HUES64 (cell line): ENCODE data around the gene TEX14.
"Not testable (repeated sequence)": the region's sequence is repeated elsewhere in the genome, so short reads cannot be mapped to it uniquely, and the experiment has no call there.

Experiments used
- H3K27ac ChIP-seq: 2 replicates; pipeline ENCODE4 v1.7.0; 2013; ENCODE audit warnings: low read depth, low read length, inconsistent platforms
- H3K27me3 ChIP-seq: 2 replicates; pipeline ENCODE4 v1.6.1; 2013; ENCODE audit warnings: mild to moderate bottlenecking, low read length; ENCODE audit not compliant: insufficient read depth
- H3K36me3 ChIP-seq: 2 replicates; pipeline ENCODE4 v1.6.1; 2013; ENCODE audit warnings: mild to moderate bottlenecking, low read length; ENCODE audit not compliant: insufficient read depth
- H3K4me1 ChIP-seq: 2 replicates; pipeline ENCODE4 v1.6.1; 2013; ENCODE audit warnings: mild to moderate bottlenecking, low read length, moderate library complexity; ENCODE audit not compliant: insufficient read depth
- H3K4me3 ChIP-seq: 2 replicates; pipeline ENCODE4 v1.5.1; 2013; ENCODE audit warnings: mild to moderate bottlenecking, low read length, moderate library complexity
- H3K9ac ChIP-seq: 2 replicates; pipeline ENCODE4 v1.6.1; 2013; ENCODE audit warnings: mild to moderate bottlenecking, low read depth, low read length
- H3K9me3 ChIP-seq: 2 replicates; pipeline ENCODE4 v1.6.1; 2013; ENCODE audit warnings: low read depth, low read length; ENCODE audit not compliant: insufficient read depth
- WGBS: fragments of 150-250, 120-280 bp; methylation state at CpG from one replicate; pipeline ENCODE4 v1.1.7; 2013; ENCODE audit warnings: missing lambda C conversion rate; 5-methylcytosine and 5-hydroxymethylcytosine counted together

Gene TEX14

GRCh38 chr17:58666858-58667267 is 25.0 kb downstream of the TEX14 start:
- 0 out of 2 replicates have a peak, but pooled peaks cover 4% of the 10 kb centered on the region for H3K4me1 ChIP-seq
- H3K4me3 ChIP-seq: no peak overlapping the region
- no peaks in the 10 kb centered on the region for H3K27me3 ChIP-seq
- H3K9me3 ChIP-seq: no peaks in the 10 kb centered on the region
- H3K9ac ChIP-seq: no peak overlapping the region
- no peaks in the 10 kb centered on the region for H3K36me3 ChIP-seq
- 93% methylated on average over 19 of the region's 19 CpGs for WGBS
- H3K27ac ChIP-seq: no peak overlapping the region

- H3K9me3 ChIP-seq: no peaks in the 10 kb centered on the region
- 96% methylated on average over 25 of the region's 25 CpGs for WGBS
- H3K4me1 ChIP-seq: 0 out of 2 replicates have a peak, but pooled peaks cover 4% of the 10 kb centered on the region
- H3K36me3 ChIP-seq: no peaks in the 10 kb centered on the region
- H3K27ac ChIP-seq: no peak overlapping the region
- H3K9ac ChIP-seq: no peak overlapping the region
- no peak overlapping the region for H3K4me3 ChIP-seq
- H3K27me3 ChIP-seq: no peaks in the 10 kb centered on the region
Measured at GRCh38 chr17:58665946-58666857, 25.6 kb downstream of the TEX14 start.

DNA sequence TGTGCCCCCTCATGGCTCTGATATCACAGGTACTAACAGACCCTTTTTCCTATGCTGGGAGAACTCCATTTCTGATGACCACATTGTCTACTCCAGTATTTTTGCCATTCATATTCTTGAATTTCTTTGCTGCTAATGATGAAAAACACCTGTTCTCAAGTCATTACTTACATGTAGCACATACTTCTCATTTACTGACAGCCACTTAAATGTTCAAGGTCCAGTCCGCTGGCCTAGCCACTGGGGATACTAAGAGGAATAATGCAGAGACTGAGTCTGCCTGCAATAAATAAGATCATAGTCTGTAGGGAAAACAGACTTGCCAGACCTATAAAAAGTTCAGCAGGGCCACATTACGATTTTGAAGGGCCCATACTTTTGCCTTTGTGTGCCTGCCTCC is 27.5 kb downstream of the TEX14 start:
- no peaks in the 10 kb centered on the region for H3K27me3 ChIP-seq
- H3K36me3 ChIP-seq: no peaks in the 10 kb centered on the region
- WGBS: 97% methylated on average over 2 of the region's 2 CpGs
- no peak overlapping the region for H3K27ac ChIP-seq
- no peaks in the 10 kb centered on the region for H3K9me3 ChIP-seq
- 0 out of 2 replicates have a peak, but pooled peaks cover 4% of the 10 kb centered on the region for H3K4me1 ChIP-seq
- H3K9ac ChIP-seq: no peak overlapping the region
- H3K4me3 ChIP-seq: no peak overlapping the region

- Histone ChIP-seq H3K9ac (no peak overlapping the region), H3K36me3 (no peaks in the 10 kb centered on the region), H3K9me3 (no peaks in the 10 kb centered on the region), H3K4me3 (no peak overlapping the region), H3K27ac (no peak overlapping the region), H3K27me3 (no peaks in the 10 kb centered on the region), H3K4me1 (0 out of 2 replicates have a peak, but pooled peaks cover 6% of the 10 kb centered on the region)
- 94% methylated on average over 26 of the region's 26 CpGs for WGBS
Measured at GRCh38 chr17:58661499-58661898, 30.3 kb downstream of the TEX14 start.

GRCh38 chr17:58660621-58661020 is 31.2 kb downstream of the TEX14 start:
- no peak overlapping the region for H3K4me3 ChIP-seq
- no peak overlapping the region for H3K9ac ChIP-seq
- H3K9me3 ChIP-seq: no peaks in the 10 kb centered on the region
- WGBS: 86% methylated on average over 4 of the region's 4 CpGs
- H3K4me1 ChIP-seq: 0 out of 2 replicates have a peak, but pooled peaks cover 6% of the 10 kb centered on the region
- no peaks in the 10 kb centered on the region for H3K36me3 ChIP-seq
- H3K27me3 ChIP-seq: no peaks in the 10 kb centered on the region
- H3K27ac ChIP-seq: no peak overlapping the region

DNA sequence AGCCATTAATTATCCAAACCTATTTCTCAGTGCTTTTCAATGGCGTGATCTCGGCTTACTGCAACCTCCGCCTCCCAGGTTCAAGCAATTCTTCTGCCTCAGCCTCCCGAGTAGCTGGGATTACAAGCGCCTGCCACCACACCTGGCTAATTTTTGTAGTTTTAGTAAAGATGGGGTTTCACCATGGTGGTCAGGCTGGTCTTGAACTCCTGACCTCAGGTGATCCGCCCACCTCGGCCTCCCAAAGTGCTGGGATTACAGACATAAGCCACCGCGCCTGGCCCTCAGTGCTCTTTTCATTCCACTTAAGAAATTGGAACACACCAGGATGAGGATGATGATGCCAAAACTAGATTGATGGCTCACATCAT is 32.1 kb downstream of the TEX14 start:
- not testable (repeated sequence) for H3K9me3 ChIP-seq, H3K27ac ChIP-seq, H3K4me1 ChIP-seq, H3K27me3 ChIP-seq, H3K36me3 ChIP-seq
- 65% methylated on average over 9 of the region's 9 CpGs for WGBS
- Histone ChIP-seq H3K9ac (peak overlapping the region; percentile 92; the same call in 1 of the 2 replicates), H3K4me3 (peak overlapping the region; percentile 53)

GRCh38 chr17:58658804-58659713 is 32.8 kb downstream of the TEX14 start:
- Histone ChIP-seq H3K9me3 (no peaks in the 10 kb centered on the region), H3K36me3 (no peaks in the 10 kb centered on the region), H3K4me3 (peak overlapping the region; percentile 53), H3K27me3 (no peaks in the 10 kb centered on the region), H3K4me1 (0 out of 2 replicates have a peak, but pooled peaks cover 6% of the 10 kb centered on the region), H3K9ac (peak overlapping the region; percentile 92), H3K27ac (peak overlapping the region; percentile 67)
- 3% methylated on average over 36 of the region's 38 CpGs for WGBS

DNA sequence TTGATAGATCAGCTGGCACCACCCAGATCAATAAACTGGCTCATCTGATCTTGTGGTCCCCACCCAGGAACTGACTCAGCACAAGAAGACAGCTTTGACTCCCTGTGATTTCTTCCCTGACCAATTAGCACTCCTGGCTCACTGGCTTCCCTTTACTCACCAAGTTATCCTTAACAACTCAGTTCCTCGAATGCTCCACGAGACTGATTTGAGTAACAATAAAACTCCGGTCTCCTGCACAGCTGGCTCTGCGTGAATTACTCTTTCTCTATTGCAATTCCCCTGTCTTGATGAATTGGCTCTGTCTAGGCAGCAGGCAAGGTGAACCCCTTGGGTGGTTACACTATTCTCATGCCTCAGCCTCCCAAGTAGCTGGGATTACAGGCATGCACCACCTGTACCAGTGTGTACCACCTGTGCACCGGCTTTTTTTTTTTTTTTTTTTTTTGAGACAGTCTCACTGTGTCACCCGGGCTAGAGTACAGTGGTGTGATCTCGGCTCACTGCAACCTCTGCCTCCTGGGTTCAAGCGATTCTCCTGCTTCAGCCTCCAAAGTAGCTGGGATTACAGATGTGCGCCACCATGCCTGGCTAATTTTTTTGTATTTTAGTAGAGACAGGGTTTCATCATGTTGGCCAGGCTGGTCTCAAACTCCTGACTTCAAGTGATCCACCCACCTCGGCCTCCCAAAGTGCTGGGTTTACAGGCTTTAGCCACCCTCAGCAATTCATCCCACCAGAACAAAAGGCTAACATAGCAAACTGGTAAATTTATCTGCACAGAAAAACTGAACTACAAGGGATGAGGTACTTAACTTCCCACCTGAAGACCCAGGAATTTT is 33.7 kb downstream of the TEX14 start:
- H3K4me3 ChIP-seq: peak overlapping the region; percentile 13; the same call in 1 of the 2 replicates
- H3K9ac ChIP-seq, H3K4me1 ChIP-seq, H3K27me3 ChIP-seq, H3K36me3 ChIP-seq, H3K9me3 ChIP-seq: not testable (repeated sequence)
- 48% methylated on average over 10 of the region's 10 CpGs for WGBS
- peak overlapping the region; percentile 43; the same call in 1 of the 2 replicates for H3K27ac ChIP-seq

GRCh38 chr17:58648236-58648635 is 43.6 kb downstream of the TEX14 start:
- Histone ChIP-seq H3K4me3 (no peak overlapping the region), H3K9ac (no peak overlapping the region), H3K27me3 (no peaks in the 10 kb centered on the region), H3K4me1 (no peaks in the 10 kb centered on the region), H3K27ac (no peak overlapping the region), H3K36me3 (no peaks in the 10 kb centered on the region), H3K9me3 (no peaks in the 10 kb centered on the region)

DNA sequence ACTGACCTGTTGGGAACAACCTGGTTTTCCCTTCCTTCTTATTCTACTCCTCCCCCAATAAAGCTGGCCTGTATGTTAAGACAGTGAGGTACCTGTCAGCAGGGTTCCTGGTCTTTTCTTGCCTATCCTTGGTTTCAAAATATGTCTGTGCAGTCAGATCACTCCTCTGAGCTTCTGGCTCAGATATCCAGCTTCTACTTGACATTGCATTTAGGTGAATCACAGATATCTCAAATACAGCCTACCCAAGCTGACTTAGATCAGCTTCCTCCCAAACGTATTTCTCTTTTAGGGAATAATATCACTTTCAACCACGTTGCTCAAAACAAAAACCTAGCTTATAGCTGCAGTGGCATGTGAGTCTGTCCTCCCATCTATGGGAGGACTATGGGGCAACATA is 48.7 kb downstream of the TEX14 start:
- no peaks in the 10 kb centered on the region for H3K4me1 ChIP-seq
- H3K36me3 ChIP-seq: no peaks in the 10 kb centered on the region
- H3K27me3 ChIP-seq: no peaks in the 10 kb centered on the region
- H3K9me3 ChIP-seq: no peaks in the 10 kb centered on the region
- H3K9ac ChIP-seq: no peak overlapping the region
- WGBS: 90% methylated on average over 2 of the region's 2 CpGs
- no peak overlapping the region for H3K27ac ChIP-seq
- H3K4me3 ChIP-seq: no peak overlapping the region
